GM23338 (cell line): ENCODE results near the gene DCLK1. TPM values are rescaled to one million over a fixed set of nuclear protein-coding genes. Genes with fewer than 3 reads are reported as not detected.

Source experiments
- ATAC-seq: fragments of 200-7000 bp; cut with Tn5 transposase; 3 replicates; pipeline ENCODE4 v1.9.1; 2020
- DNase-seq: peaks from one replicate; pipeline ENCODE4 v3.0.0-alpha.2; 2015; ENCODE audit warnings: low spot score
- H2AFZ ChIP-seq: fragments of 200-600 bp; sonication (generic); 2 replicates; pipeline ENCODE4 v1.8.0; 2016; ENCODE audit warnings: antibody characterized with exemption, mild to moderate bottlenecking, moderate library complexity
- H3F3A ChIP-seq: fragments of 200-600 bp; sonication (generic); replicated peaks from 2 replicates; pipeline ENCODE4 v1.8.0; 2017; ENCODE audit warnings: antibody characterized with exemption, mixed run types, low read depth
- H3K27ac ChIP-seq: fragments of 200-600 bp; sonication (generic); 2 replicates; pipeline ENCODE4 v1.6.1; 2016; ENCODE audit warnings: low read depth
- H3K27me3 ChIP-seq: fragments of 200-600 bp; sonication (generic); 2 replicates; pipeline ENCODE4 v1.8.0; 2016; ENCODE audit warnings: mild to moderate bottlenecking, mixed run types, moderate library complexity; ENCODE audit not compliant: insufficient read depth
- H3K36me3 ChIP-seq: fragments of 200-600 bp; sonication (generic); 2 replicates; pipeline ENCODE4 v1.8.0; 2016; ENCODE audit warnings: mild to moderate bottlenecking; ENCODE audit not compliant: insufficient read depth
- H3K4me1 ChIP-seq: fragments of 200-600 bp; sonication (generic); 2 replicates; pipeline ENCODE4 v1.8.0; 2016; ENCODE audit warnings: mild to moderate bottlenecking, moderate library complexity; ENCODE audit not compliant: insufficient read depth
- H3K4me2 ChIP-seq: fragments of 200-600 bp; sonication (generic); 2 replicates; pipeline ENCODE4 v1.7.1; 2017; ENCODE audit warnings: mixed run types
- H3K4me3 ChIP-seq: fragments of 200-600 bp; sonication (generic); 2 replicates; pipeline ENCODE4 v1.6.1; 2016; ENCODE audit warnings: mixed run types
- H3K79me2 ChIP-seq: fragments of 200-600 bp; sonication (generic); replicated peaks from 2 replicates; pipeline ENCODE4 v1.8.0; 2017; ENCODE audit warnings: mild to moderate bottlenecking; ENCODE audit not compliant: insufficient read depth
- H3K9me2 ChIP-seq: fragments of 200-600 bp; sonication (generic); 2 replicates; pipeline ENCODE4 v1.8.0; 2017; ENCODE audit not compliant: insufficient read depth
- H4K20me1 ChIP-seq: fragments of 200-600 bp; sonication (generic); replicated peaks from 2 replicates; pipeline ENCODE4 v1.8.0; 2017; ENCODE audit warnings: mild to moderate bottlenecking; ENCODE audit not compliant: insufficient read depth
- H3K27ac Mint-ChIP-seq: 2 replicates; pipeline ENCODE4 v1.8.0; 2020; ENCODE audit warnings: inconsistent platforms, mild to moderate bottlenecking, moderate library complexity, mixed read lengths
- H3K27me3 Mint-ChIP-seq: 3 replicates; pipeline ENCODE4 v1.8.0; 2022; ENCODE audit warnings: low read depth, mild to moderate bottlenecking, moderate library complexity, mixed read lengths, inconsistent platforms; ENCODE audit not compliant: insufficient read depth, poor library complexity
- H3K36me3 Mint-ChIP-seq: 3 replicates; pipeline ENCODE4 v1.8.0; 2021; ENCODE audit warnings: low read depth, mild to moderate bottlenecking, inconsistent platforms, moderate library complexity, mixed read lengths
- H3K4me1 Mint-ChIP-seq: 3 replicates; pipeline ENCODE4 v1.8.0; 2020; ENCODE audit warnings: mild to moderate bottlenecking, inconsistent platforms, mixed read lengths
- H3K4me3 Mint-ChIP-seq: 3 replicates; pipeline ENCODE4 v1.8.0; 2021; ENCODE audit warnings: moderate library complexity, mild to moderate bottlenecking, inconsistent platforms, mixed read lengths
- H3K9me3 Mint-ChIP-seq: 3 replicates; pipeline ENCODE4 v1.8.0; 2020; ENCODE audit warnings: moderate library complexity, mild to moderate bottlenecking, inconsistent platforms, mixed read lengths
- EZH2phosphoT487 ChIP-seq: fragments of 200-600 bp; sonication (generic); IDR thresholded peaks from one replicate; pipeline ENCODE4 v1.8.1; 2018; ENCODE audit warnings: antibody characterized with exemption; ENCODE audit not compliant: unreplicated experiment
- POLR2AphosphoS5 ChIP-seq: IDR thresholded peaks from 2 replicates; pipeline ENCODE4 v1.6.1; 2016; ENCODE audit warnings: antibody characterized with exemption, low read depth
- STAT1 ChIP-seq: IDR thresholded peaks from one replicate; pipeline ENCODE4 v1.6.1; 2016; ENCODE audit warnings: antibody characterized with exemption; ENCODE audit not compliant: unreplicated experiment
- ZNF462 ChIP-seq: fragments of 250-450 bp; sonication (Bioruptor Pico); IDR thresholded peaks from 2 replicates; pipeline ENCODE4 v1.5.0; 2020; ENCODE audit warnings: mild to moderate bottlenecking, moderate library complexity
- polyA plus RNA-seq: library from polyadenylated mRNA; unstranded; fragments of >200 nt; fragmentation: Nextera tagmentation; extraction: Ambion mirVana; gene quantifications from 2 replicates; pipeline ENCODE4 v1.2.1, GENCODE V29; 2016
- total RNA-seq: library from RNA; depleted of rRNA; stranded (reverse); fragments of >200 nt; shearing (Covaris generic); gene quantifications from 2 replicates; pipeline ENCODE4 v1.2.3, GENCODE V29; 2014
- TF ChIP-seq, protein P1 (sequence below): IDR thresholded peaks from 2 replicates; pipeline ENCODE4 v1.6.1; 2016; ENCODE audit warnings: antibody characterized with exemption

The DCLK1 gene
- total and polyA plus RNA-seq, 2 experiments from 2014 or later, result 13.1 to 57.7 TPM

- Histone ChIP-seq H3K4me1 (peaks cover 1% of the 10 kb centered on the region; the same call in 1 of the 2 replicates), H3F3A (no peaks in the 10 kb centered on the region), H3K4me2 (no peak overlapping the region), H3K4me3 (no peak overlapping the region), H3K9me2 (no peaks in the 10 kb centered on the region), H4K20me1 (no peaks in the 10 kb centered on the region), H2AFZ (no peak overlapping the region), H3K27me3 (no peaks in the 10 kb centered on the region), H3K27ac (no peak overlapping the region), H3K36me3 (no peaks in the 10 kb centered on the region), H3K79me2 (no peaks in the 10 kb centered on the region)
- no peaks in the 10 kb centered on the region for H3K27me3 Mint-ChIP-seq
- H3K4me1 Mint-ChIP-seq, result peaks cover 7% of the 10 kb centered on the region
- TF ChIP-seq POLR2AphosphoS5, result no peak
- no peak for TF ChIP-seq ZNF462 (CRISPR knock-in tag)
- TF ChIP-seq, protein P1, sequence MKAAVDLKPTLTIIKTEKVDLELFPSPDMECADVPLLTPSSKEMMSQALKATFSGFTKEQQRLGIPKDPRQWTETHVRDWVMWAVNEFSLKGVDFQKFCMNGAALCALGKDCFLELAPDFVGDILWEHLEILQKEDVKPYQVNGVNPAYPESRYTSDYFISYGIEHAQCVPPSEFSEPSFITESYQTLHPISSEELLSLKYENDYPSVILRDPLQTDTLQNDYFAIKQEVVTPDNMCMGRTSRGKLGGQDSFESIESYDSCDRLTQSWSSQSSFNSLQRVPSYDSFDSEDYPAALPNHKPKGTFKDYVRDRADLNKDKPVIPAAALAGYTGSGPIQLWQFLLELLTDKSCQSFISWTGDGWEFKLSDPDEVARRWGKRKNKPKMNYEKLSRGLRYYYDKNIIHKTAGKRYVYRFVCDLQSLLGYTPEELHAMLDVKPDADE, result no peak
- TF ChIP-seq STAT1, result no peak
- TF ChIP-seq EZH2phosphoT487, result no peak
- ATAC-seq (no peak), DNase-seq (no peak)
- H3K27ac Mint-ChIP-seq, result no peak overlapping the region
- H3K9me3 Mint-ChIP-seq, result no peaks in the 10 kb centered on the region
- H3K4me3 Mint-ChIP-seq, result no peak overlapping the region
- no peaks in the 10 kb centered on the region for H3K36me3 Mint-ChIP-seq
Observed at GRCh38 chr13:35865341-35866240, 265.6 kb downstream of the DCLK1 start.
